GM21447 (cell line): ENCODE measurements around the gene DPEP1.

Experiments
- ATAC-seq: cut with Tn5 transposase; IDR thresholded peaks from one replicate; pipeline ENCODE4 v1.9.1; 2021; ENCODE audit not compliant: unreplicated experiment

DPEP1 gene

GRCh38 chr16:89678258-89678657 lies 64.8 kb downstream of the DPEP1 start:
- no peak for ATAC-seq

- ATAC-seq = no peak
Observed at GRCh38 chr16:89685916-89686315, 72.5 kb downstream of the DPEP1 start.

GRCh38 chr16:89686520-89687091 lies 73.2 kb downstream of the DPEP1 start, which contains the start of gene CDK10:
CDK10 (plus strand) TSS chr16:89686689; CDS start chr16:89686711, 22 bp downstream.
- peak; percentile 61 for ATAC-seq

- ATAC-seq = peak; percentile 46
Observed at GRCh38 chr16:89687092-89687940, 73.9 kb downstream of the DPEP1 start.
